Endodermal cell (in vitro differentiated cells): ENCODE data around the gene CBX6. TPM values are rescaled to one million over a fixed set of nuclear protein-coding genes. Genes with fewer than 3 reads are reported as not detected.

ENCODE experiments used
- DNase-seq: peaks from one replicate; pipeline ENCODE4 v3.0.0-alpha.2; 2017
- H3K27ac ChIP-seq: 2 replicates; pipeline ENCODE4 v1.5.1; 2013; ENCODE audit warnings: mild to moderate bottlenecking, low read depth, low read length, moderate library complexity
- H3K27me3 ChIP-seq: 2 replicates; pipeline ENCODE4 v1.6.1; 2013; ENCODE audit warnings: mild to moderate bottlenecking, low read length, moderate library complexity; ENCODE audit not compliant: insufficient read depth, control insufficient read depth, poor library complexity, severe bottlenecking
- H3K36me3 ChIP-seq: 2 replicates; pipeline ENCODE4 v1.7.0; 2013; ENCODE audit warnings: mild to moderate bottlenecking, low read length, moderate library complexity; ENCODE audit not compliant: control insufficient read depth, insufficient read depth
- H3K4me1 ChIP-seq: one replicate; pipeline ENCODE4 v1.7.0; 2013; ENCODE audit warnings: low read length; ENCODE audit not compliant: control insufficient read depth, insufficient read depth
- H3K4me3 ChIP-seq: 2 replicates; pipeline ENCODE4 v1.5.1; 2013; ENCODE audit warnings: mild to moderate bottlenecking, low read length, moderate library complexity
- H3K9ac ChIP-seq: 2 replicates; pipeline ENCODE4 v1.6.1; 2013; ENCODE audit warnings: mild to moderate bottlenecking, low read length, moderate library complexity; ENCODE audit not compliant: poor library complexity, severe bottlenecking; ENCODE audit errors: extremely low read depth
- H3K9me3 ChIP-seq: 2 replicates; pipeline ENCODE4 v1.6.1; 2013; ENCODE audit warnings: mild to moderate bottlenecking, low read length, moderate library complexity; ENCODE audit not compliant: control insufficient read depth
- H3K27ac Mint-ChIP-seq: 2 replicates; pipeline ENCODE4 v1.8.0; 2020; ENCODE audit warnings: mixed read lengths
- H3K27me3 Mint-ChIP-seq: 2 replicates; pipeline ENCODE4 v1.8.0; 2021; ENCODE audit warnings: mild to moderate bottlenecking, mixed read lengths; ENCODE audit not compliant: insufficient read depth
- H3K36me3 Mint-ChIP-seq: 2 replicates; pipeline ENCODE4 v1.8.0; 2020; ENCODE audit warnings: low read depth, mixed read lengths
- H3K4me1 Mint-ChIP-seq: 2 replicates; pipeline ENCODE4 v1.8.0; 2020; ENCODE audit warnings: mixed read lengths
- H3K4me3 Mint-ChIP-seq: 2 replicates; pipeline ENCODE4 v1.8.0; 2020; ENCODE audit warnings: mild to moderate bottlenecking, moderate library complexity, mixed read lengths
- H3K9me3 Mint-ChIP-seq: 2 replicates; pipeline ENCODE4 v1.8.0; 2020; ENCODE audit warnings: mild to moderate bottlenecking, mixed read lengths
- CTCF ChIP-seq: fragments of 200-600 bp; sonication (generic); conservative IDR thresholded peaks from 2 replicates; pipeline ENCODE4 v1.5.0; 2021; ENCODE audit warnings: antibody characterized with exemption, mild to moderate bottlenecking
- WGBS, 2 experiments: methylation state at CpG; one replicate each; pipeline versions ENCODE4 v1.1.5 to v1.1.7; 2013; ENCODE audit warnings: missing lambda C conversion rate in 2 of 2, mixed read lengths in 1 of 2; ENCODE audit not compliant: insufficient coverage in 1 of 2, insufficient read length in 1 of 2; 5-methylcytosine and 5-hydroxymethylcytosine counted together
- total RNA-seq, 2 donors: library from RNA; stranded (reverse); fragmentation: NEBNext Ultra II Directional in 1 of 2; extraction: Animal tissue kit (Norgen Biotek cat#: 25700) in 1 of 2; gene quantifications; 2 replicates in 1 of 2; 3 replicates in 1 of 2; pipeline ENCODE4 v1.2.1, GENCODE V29; 2021

The CBX6 gene
- total RNA-seq, 2 donors from 2014 or later: 12.8 to 28.2 TPM

- Mint-ChIP-seq H3K27ac (no peak overlapping the region), H3K27me3 (peaks cover 64% of the 10 kb centered on the region), H3K9me3 (no peaks in the 10 kb centered on the region), H3K36me3 (no peaks in the 10 kb centered on the region), H3K4me3 (no peak overlapping the region), H3K4me1 (peaks cover 3% of the 10 kb centered on the region)
- WGBS, 2 experiments: 86 to 100% methylated on average over 1 to 3 of the region's 3 CpGs
- H3K4me1 ChIP-seq: no peaks in the 10 kb centered on the region
- no peaks in the 10 kb centered on the region for H3K36me3 ChIP-seq
- no peak overlapping the region for H3K4me3 ChIP-seq
- no peaks in the 10 kb centered on the region for H3K9me3 ChIP-seq
- no peak overlapping the region for H3K9ac ChIP-seq
- DNase-seq: no peak
- peaks cover 54% of the 10 kb centered on the region for H3K27me3 ChIP-seq
- H3K27ac ChIP-seq: no peak overlapping the region
- TF ChIP-seq CTCF: no peak
These were observed 31.9 kb downstream of the CBX6 start for GRCh38 chr22:38840129-38840528.

GRCh38 chr22:38839686-38840085, 32.3 kb downstream of the CBX6 start:
- Mint-ChIP-seq H3K4me3 (no peak overlapping the region), H3K27me3 (peaks cover 59% of the 10 kb centered on the region), H3K27ac (no peak overlapping the region), H3K36me3 (no peaks in the 10 kb centered on the region), H3K9me3 (no peaks in the 10 kb centered on the region), H3K4me1 (peaks cover 3% of the 10 kb centered on the region)
- Histone ChIP-seq H3K36me3 (no peaks in the 10 kb centered on the region), H3K27ac (no peak overlapping the region), H3K4me3 (no peak overlapping the region), H3K27me3 (peaks cover 50% of the 10 kb centered on the region), H3K9me3 (no peaks in the 10 kb centered on the region), H3K9ac (no peak overlapping the region), H3K4me1 (no peaks in the 10 kb centered on the region)
- no peak for TF ChIP-seq CTCF
- DNase-seq: no peak
- WGBS, 2 experiments: 89% methylated on average over 1 of the region's 1 CpG; no CpG with 5 or more reads in 1 of the 2 experiments

- peaks cover 53% of the 10 kb centered on the region for H3K27me3 Mint-ChIP-seq
- no peak overlapping the region for H3K4me3 Mint-ChIP-seq
- no peaks in the 10 kb centered on the region for H3K9me3 Mint-ChIP-seq
- 85 to 97% methylated on average over 3 to 6 of the region's 6 CpGs for WGBS, 2 experiments
- peaks cover 3% of the 10 kb centered on the region for H3K4me1 Mint-ChIP-seq
- DNase-seq: no peak
- no peak overlapping the region for H3K27ac ChIP-seq
- no peaks in the 10 kb centered on the region for H3K36me3 ChIP-seq
- no peaks in the 10 kb centered on the region for H3K9me3 ChIP-seq
- no peak overlapping the region for H3K4me3 ChIP-seq
- no peak overlapping the region for H3K9ac ChIP-seq
- no peak for TF ChIP-seq CTCF
- H3K4me1 ChIP-seq: no peaks in the 10 kb centered on the region
- H3K27ac Mint-ChIP-seq: no peak overlapping the region
- H3K36me3 Mint-ChIP-seq: no peaks in the 10 kb centered on the region
- H3K27me3 ChIP-seq: peaks cover 35% of the 10 kb centered on the region
These were observed 34.5 kb downstream of the CBX6 start for GRCh38 chr22:38837414-38837928.
